GM12878 (cell line): ENCODE data around the gene THAP7.

Source experiments
- CHD2 ChIP-seq: IDR thresholded peaks from 2 replicates; pipeline ENCODE4 v1.6.1; 2011; ENCODE audit warnings: low read depth, low read length, improper control_type of control experiment, borderline replicate concordance
- FOXK2 ChIP-seq: fragments of 450-650 bp; IDR thresholded peaks from 2 replicates; pipeline ENCODE4 v1.6.1; 2017; ENCODE audit warnings: mild to moderate bottlenecking, moderate library complexity
- HCFC1 ChIP-seq: fragments of 150-350 bp; IDR thresholded peaks from 2 replicates; pipeline ENCODE4 v1.6.1; 2014; ENCODE audit warnings: low read length
- POLR2AphosphoS5 ChIP-seq: IDR thresholded peaks from 2 replicates; pipeline ENCODE4 v1.6.1; 2011; ENCODE audit warnings: mild to moderate bottlenecking, low read length, inconsistent platforms
- RBBP5 ChIP-seq: fragments of 200-600 bp; sonication (generic); conservative IDR thresholded peaks from 2 replicates; pipeline ENCODE4 v1.6.1; 2016
- USF2 ChIP-seq: IDR thresholded peaks from 2 replicates; pipeline ENCODE4 v1.6.1; 2011; ENCODE audit warnings: low read depth, low read length, improper control_type of control experiment, borderline replicate concordance
- ZNF207 ChIP-seq: fragments of 450-650 bp; IDR thresholded peaks from 2 replicates; pipeline ENCODE4 v1.6.1; 2014; ENCODE audit warnings: antibody characterized with exemption, mild to moderate bottlenecking, borderline replicate concordance
- TF ChIP-seq, protein P1 (sequence below), 3 experiments: IDR thresholded peaks in 2 of 3; conservative IDR thresholded peaks in 1 of 3; 2 replicates each; pipeline ENCODE4 v1.5.1; 2011; ENCODE audit warnings: low read depth in 3 of 3, low read length in 3 of 3, mild to moderate bottlenecking in 3 of 3, control low read depth in 2 of 3, moderate library complexity in 2 of 3, inconsistent platforms in 1 of 3, mixed read lengths in 1 of 3; ENCODE audit not compliant: control insufficient read depth in 2 of 3, insufficient read depth in 1 of 3; ENCODE audit errors: extremely low read depth in 1 of 3

GRCh38 chr22:20955548-20955947 is 46.4 kb downstream of the THAP7 start:
- TF ChIP-seq POLR2AphosphoS5 = no peak
- no peak for TF ChIP-seq CHD2
- no peak for TF ChIP-seq USF2
- TF ChIP-seq, protein P1, sequence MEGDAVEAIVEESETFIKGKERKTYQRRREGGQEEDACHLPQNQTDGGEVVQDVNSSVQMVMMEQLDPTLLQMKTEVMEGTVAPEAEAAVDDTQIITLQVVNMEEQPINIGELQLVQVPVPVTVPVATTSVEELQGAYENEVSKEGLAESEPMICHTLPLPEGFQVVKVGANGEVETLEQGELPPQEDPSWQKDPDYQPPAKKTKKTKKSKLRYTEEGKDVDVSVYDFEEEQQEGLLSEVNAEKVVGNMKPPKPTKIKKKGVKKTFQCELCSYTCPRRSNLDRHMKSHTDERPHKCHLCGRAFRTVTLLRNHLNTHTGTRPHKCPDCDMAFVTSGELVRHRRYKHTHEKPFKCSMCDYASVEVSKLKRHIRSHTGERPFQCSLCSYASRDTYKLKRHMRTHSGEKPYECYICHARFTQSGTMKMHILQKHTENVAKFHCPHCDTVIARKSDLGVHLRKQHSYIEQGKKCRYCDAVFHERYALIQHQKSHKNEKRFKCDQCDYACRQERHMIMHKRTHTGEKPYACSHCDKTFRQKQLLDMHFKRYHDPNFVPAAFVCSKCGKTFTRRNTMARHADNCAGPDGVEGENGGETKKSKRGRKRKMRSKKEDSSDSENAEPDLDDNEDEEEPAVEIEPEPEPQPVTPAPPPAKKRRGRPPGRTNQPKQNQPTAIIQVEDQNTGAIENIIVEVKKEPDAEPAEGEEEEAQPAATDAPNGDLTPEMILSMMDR (IDR thresholded peaks at IDR 0.05 in 2 of 3, conservative IDR thresholded peaks at IDR 0.05 in 1 of 3; ENCODE audit: control insufficient read depth in 2 of 3, extremely low read depth in 1 of 3, insufficient read depth in 1 of 3, low read depth in 3 of 3, low read length in 3 of 3) = no peak
- TF ChIP-seq HCFC1 = no peak
- TF ChIP-seq FOXK2 = no peak
- TF ChIP-seq ZNF207 = no peak
- no peak for TF ChIP-seq RBBP5
